Activated T-cell treated with anti-CD3 and anti-CD28 coated beads, Interleukin-2, amount 50 U/mL, for 4 hours (primary cell): ENCODE measurements around the gene GNAL. TPM values are rescaled to one million over a fixed set of nuclear protein-coding genes. Genes with fewer than 3 reads are reported as not detected.

Experiments used
- ATAC-seq, 2 donors: fragments of 200-7000 bp; cut with Tn5 transposase; one replicate each; pipeline ENCODE4 v1.10.0; 2021
- DNase-seq: peaks from one replicate; pipeline ENCODE4 v3.0.0-alpha.2; 2020
- H3K27me3 Mint-ChIP-seq: one replicate; pipeline ENCODE4 v1.8.0; 2021; ENCODE audit warnings: low read depth, mixed read lengths
- H3K36me3 Mint-ChIP-seq: one replicate; pipeline ENCODE4 v1.8.0; 2022; ENCODE audit warnings: mixed read lengths; ENCODE audit not compliant: insufficient read depth
- H3K4me1 Mint-ChIP-seq: one replicate; pipeline ENCODE4 v1.8.0; 2021; ENCODE audit warnings: low read depth, mixed read lengths
- H3K4me3 Mint-ChIP-seq: one replicate; pipeline ENCODE4 v1.8.0; 2021; ENCODE audit warnings: mild to moderate bottlenecking, moderate library complexity, mixed read lengths
- H3K9me3 Mint-ChIP-seq: one replicate; pipeline ENCODE4 v1.8.0; 2021; ENCODE audit warnings: mixed read lengths
- total RNA-seq, 3 donors: library from RNA; stranded (reverse); gene quantifications; one replicate each; pipeline ENCODE4 v1.2.1, GENCODE V29; 2021

Gene GNAL
- total RNA-seq, 3 donors from 2014 or later, result 0.13 to 0.35 (median 0.24) TPM

DNA sequence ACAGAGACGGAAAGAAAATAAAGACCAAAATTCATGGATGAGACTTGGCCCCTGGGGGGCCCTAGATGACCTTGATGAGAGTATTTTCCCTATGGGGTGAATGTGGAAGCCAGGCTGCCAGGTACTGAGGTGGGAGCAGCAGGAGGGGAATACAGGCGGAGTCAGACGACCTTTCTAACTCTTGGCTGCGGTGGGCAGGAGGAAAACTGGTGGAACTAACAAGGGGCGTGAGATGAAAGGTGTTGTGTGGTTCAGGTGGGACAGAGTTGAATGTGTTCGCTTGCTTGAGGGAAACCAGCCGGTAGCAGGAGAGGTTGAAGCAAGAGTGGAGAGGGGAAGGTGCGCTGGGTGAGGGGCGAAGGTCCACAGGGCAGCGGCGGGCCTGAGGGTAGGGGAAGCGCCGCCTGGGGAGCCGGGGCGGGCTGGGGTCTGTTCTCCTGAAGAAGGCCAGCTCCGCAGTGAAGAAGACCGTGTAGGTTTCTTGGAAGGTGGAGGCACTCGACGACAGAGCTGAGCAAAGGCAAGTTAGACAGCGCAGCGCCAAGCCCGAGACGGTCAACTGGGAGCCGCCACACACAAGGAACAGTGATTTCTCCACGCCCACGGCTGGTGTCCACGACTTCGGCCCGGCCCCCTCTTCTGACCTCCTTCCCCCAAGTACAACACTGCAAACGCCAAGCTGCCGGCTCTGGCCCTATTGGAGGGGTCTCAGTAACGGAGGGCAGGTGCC, 61.7 kb downstream of the GNAL start:
- ATAC-seq (no peak), DNase-seq (no peak)
- peaks cover 56% of the 10 kb centered on the region for H3K27me3 Mint-ChIP-seq
- no peaks in the 10 kb centered on the region for H3K36me3 Mint-ChIP-seq
- H3K9me3 Mint-ChIP-seq, result no peaks in the 10 kb centered on the region
- peaks cover 7% of the 10 kb centered on the region for H3K4me1 Mint-ChIP-seq
- no peak overlapping the region for H3K4me3 Mint-ChIP-seq

DNA sequence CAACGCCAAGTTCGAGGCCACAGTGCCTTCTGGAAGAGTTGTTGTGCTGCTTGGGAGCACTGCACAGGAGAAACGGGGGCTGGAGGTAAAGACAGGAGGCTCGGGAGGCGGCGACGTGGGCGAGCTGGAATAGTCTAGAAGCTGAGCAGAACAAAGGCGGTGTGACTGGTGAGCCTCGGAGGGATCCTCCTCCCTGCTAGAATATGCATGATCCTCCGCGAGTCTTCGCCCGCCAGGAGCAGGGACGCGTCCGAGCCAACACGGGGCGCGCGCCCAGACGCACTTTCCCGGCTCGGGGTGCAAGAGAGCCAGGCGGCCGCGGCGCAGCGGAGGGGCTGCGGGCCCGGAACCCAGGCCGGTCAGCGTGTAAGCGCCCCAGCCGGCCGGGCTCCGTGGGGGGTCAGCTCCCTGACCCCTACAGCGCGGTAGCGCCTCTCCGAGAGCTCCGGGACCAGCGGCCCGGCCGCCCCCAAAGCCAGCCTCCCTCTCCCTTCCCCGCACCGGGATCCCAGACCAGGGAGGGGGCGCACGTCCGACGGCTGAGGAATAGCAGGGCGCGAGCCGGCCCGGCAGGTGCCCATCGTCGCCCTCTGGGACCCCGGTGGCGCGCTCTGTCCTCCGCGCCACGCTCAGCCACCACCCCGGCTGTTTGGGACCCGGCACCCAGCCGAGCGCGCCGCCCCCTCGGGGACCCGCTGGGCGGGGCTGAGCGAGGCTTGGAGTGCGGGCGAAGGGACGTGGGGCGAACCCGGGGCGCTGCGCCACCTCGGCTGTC, 62.5 kb downstream of the GNAL start:
- ATAC-seq, result peak in 1 of 2 donors; percentile 18
- Mint-ChIP-seq H3K9me3 (no peaks in the 10 kb centered on the region), H3K27me3 (peaks cover 53% of the 10 kb centered on the region), H3K4me1 (peaks cover 7% of the 10 kb centered on the region), H3K36me3 (no peaks in the 10 kb centered on the region), H3K4me3 (no peak overlapping the region)
- no peak for DNase-seq

DNA sequence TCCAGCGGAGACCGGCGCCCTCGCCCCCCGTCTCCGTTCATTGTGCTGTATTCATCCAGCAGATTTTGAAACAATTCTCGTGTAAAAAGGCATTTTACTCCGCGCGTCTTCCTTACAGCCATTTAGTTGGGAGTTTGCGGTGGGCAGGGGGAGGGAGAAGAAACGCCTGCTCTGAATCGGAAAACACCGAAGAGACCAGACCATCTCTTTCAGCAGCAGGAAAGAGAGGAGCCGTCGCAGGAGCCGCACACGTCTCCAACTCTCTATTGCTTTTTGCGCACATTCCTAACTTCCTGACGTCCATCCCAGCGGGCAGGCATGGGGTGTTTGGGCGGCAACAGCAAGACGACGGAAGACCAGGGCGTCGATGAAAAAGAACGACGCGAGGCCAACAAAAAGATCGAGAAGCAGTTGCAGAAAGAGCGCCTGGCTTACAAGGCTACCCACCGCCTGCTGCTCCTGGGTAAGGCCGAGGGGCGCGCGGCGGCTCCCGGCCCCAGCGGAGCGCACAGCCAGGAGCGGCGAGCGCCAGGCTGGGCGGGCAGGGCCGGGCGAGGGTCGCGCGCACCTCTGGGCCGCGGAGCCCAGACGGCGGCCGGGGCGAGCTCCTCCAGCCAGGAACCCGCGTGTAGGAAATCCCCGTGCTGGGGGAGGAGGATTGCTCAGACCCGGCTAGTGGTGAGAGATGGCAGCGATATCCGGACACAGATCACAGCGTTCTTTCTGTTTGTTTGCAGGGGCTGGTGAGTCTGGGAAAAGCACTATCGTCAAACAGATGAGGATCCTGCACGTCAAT, 63.2 kb downstream of the GNAL start:
- no peaks in the 10 kb centered on the region for H3K9me3 Mint-ChIP-seq
- peak; percentile 58 to 63 for ATAC-seq
- peaks cover 49% of the 10 kb centered on the region for H3K27me3 Mint-ChIP-seq
- DNase-seq, result no peak
- no peaks in the 10 kb centered on the region for H3K36me3 Mint-ChIP-seq
- H3K4me1 Mint-ChIP-seq, result peaks cover 7% of the 10 kb centered on the region
- H3K4me3 Mint-ChIP-seq, result peak overlapping the region; percentile 73

- Mint-ChIP-seq H3K9me3 (no peaks in the 10 kb centered on the region), H3K36me3 (no peaks in the 10 kb centered on the region), H3K4me3 (no peak overlapping the region), H3K4me1 (peaks cover 7% of the 10 kb centered on the region), H3K27me3 (peaks cover 40% of the 10 kb centered on the region)
- ATAC-seq (no peak), DNase-seq (no peak)
Measured at GRCh38 chr18:11754979-11755378, 65.9 kb downstream of the GNAL start.

GRCh38 chr18:11757084-11757590, 68.1 kb downstream of the GNAL start:
- peaks cover 2% of the 10 kb centered on the region for H3K4me1 Mint-ChIP-seq

DNA sequence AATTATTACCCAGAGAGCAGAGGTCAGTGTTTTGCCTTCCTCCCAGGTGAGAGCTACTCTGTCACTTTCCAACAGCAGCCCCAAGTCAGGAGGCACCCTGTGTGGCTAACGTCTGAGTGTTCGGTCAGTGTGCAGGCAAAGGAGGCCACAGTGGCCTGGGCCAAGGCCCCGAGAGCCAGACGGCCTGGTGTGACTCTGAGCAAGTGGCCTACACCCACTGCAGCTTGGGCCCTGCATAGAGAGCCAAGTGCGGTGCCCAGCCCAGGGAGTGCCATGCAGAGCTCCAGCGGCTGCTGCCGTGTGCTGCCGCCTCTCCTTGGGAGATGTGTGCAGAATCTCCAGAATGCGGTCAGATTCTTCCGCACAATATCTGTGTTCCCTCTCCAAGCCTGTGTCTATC, 70.4 kb downstream of the GNAL start:
- Mint-ChIP-seq H3K4me3 (no peak overlapping the region), H3K27me3 (peaks cover 10% of the 10 kb centered on the region), H3K9me3 (no peaks in the 10 kb centered on the region), H3K4me1 (no peaks in the 10 kb centered on the region), H3K36me3 (no peaks in the 10 kb centered on the region)
- ATAC-seq (no peak), DNase-seq (no peak)

More at GRCh38 chr18:11757084-11757590, 68.1 kb downstream of the GNAL start:
- H3K4me3 Mint-ChIP-seq, result no peak overlapping the region
- ATAC-seq (no peak), DNase-seq (no peak)
- H3K9me3 Mint-ChIP-seq, result no peaks in the 10 kb centered on the region
- no peaks in the 10 kb centered on the region for H3K36me3 Mint-ChIP-seq
- H3K27me3 Mint-ChIP-seq, result peaks cover 25% of the 10 kb centered on the region

DNA sequence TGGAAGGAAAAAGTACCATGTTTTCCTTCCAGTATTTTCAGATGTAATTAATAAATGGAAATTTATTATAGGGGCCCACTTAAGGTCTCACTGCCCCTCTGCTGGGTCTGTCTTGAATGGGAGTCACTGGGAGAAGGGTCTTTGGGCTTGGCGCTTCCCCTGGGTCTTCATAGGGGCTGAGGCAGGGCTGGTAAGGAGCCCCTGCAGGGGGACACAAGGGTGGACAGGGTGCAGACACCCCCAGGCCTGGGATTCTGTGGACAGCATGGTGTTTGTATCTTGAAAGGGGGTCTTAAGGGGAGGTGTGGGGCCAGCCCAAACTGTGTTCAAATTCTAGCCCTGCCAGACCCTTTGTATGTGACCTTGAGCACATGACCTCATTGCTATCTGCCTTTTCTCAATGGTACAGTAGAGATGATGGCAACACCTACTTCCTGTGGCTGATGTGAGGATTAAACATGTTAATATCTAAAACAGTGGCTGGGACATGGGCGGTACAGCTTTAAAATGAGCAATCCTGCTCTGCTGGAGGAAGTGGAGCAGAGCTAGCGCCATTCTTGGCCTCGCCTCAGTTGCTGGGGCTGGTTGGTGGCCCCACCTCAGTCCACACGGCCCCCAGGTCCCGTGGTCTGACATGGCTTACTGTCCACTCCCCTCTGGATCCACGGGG, 71.6 kb downstream of the GNAL start:
- no peak for DNase-seq
- no peak for ATAC-seq
- H3K9me3 Mint-ChIP-seq, result no peaks in the 10 kb centered on the region
- H3K4me3 Mint-ChIP-seq, result no peak overlapping the region
- no peaks in the 10 kb centered on the region for H3K36me3 Mint-ChIP-seq
- H3K27me3 Mint-ChIP-seq, result peaks cover 7% of the 10 kb centered on the region
- H3K4me1 Mint-ChIP-seq, result no peaks in the 10 kb centered on the region

DNA sequence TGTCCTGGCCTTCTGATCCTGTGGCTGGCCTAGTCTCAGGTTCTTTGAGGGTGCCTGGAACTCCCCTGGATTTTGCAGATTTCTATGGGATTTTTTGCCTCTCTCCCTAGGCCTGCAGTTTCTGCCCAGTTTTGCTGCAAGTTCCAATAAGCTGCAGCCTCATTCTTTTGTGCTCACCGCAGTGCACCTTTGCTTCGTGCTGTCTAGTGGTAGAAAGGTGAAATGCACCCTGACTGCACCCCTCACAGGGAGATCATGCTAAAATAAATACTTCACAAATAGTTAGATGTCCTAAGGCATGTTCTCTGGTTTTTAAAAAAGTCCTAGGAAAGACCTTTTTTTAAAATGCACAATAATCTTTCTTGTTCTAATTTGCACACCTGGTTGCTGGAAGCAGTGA, 72.5 kb downstream of the GNAL start:
- no peaks in the 10 kb centered on the region for H3K9me3 Mint-ChIP-seq
- ATAC-seq (no peak), DNase-seq (no peak)

DNA sequence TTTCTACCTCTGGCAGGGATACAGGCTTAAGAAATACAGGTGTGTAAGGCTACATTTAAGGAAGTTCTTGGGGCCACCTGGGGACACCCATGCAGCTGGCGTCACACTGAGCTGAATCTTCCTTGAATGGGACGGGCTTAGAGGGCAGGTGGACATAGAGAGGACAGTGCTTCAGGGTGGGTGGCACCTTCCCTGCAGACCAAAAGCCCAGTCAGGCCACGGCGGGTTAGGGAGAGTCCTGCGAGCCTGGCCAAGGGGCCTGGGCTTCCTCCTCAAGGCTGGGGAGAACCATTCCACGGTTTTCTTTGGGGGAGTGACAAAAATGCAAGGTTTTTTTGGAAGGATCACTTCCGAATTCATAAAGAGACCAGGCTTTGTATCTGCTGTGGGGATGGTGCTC, 73.4 kb downstream of the GNAL start:
- ATAC-seq (no peak), DNase-seq (no peak)
- Mint-ChIP-seq H3K4me3 (no peak overlapping the region), H3K27me3 (peaks cover 1% of the 10 kb centered on the region), H3K4me1 (no peaks in the 10 kb centered on the region), H3K36me3 (no peaks in the 10 kb centered on the region), H3K9me3 (no peaks in the 10 kb centered on the region)

More for the DNA sequence above, 72.5 kb downstream of the GNAL start:
- Mint-ChIP-seq H3K27me3 (peaks cover 6% of the 10 kb centered on the region), H3K4me3 (no peak overlapping the region), H3K36me3 (no peaks in the 10 kb centered on the region), H3K4me1 (no peaks in the 10 kb centered on the region)

DNA sequence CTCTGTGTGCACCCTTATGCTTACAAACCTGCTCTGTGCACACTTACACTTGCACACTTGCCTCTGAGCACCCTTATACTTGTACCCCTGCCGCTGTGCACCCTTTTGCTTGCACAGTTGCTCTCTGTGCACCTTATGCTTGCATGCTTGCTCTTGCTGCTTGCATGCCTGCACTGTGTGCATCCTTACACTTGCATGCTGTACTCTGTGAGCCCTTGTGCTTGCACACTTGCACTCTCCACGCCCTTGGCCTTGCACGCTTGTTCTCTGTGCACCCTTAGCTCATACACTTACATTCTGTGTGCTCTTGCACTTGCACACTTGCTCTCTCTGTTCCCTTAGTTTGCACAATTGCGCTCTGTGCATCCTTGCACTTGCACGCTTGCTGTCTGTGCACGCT, 78.3 kb downstream of the GNAL start:
- H3K36me3 Mint-ChIP-seq, result no peaks in the 10 kb centered on the region
- H3K9me3 Mint-ChIP-seq, result no peaks in the 10 kb centered on the region
- peaks cover 6% of the 10 kb centered on the region for H3K27me3 Mint-ChIP-seq
- H3K4me3 Mint-ChIP-seq, result no peak overlapping the region
- DNase-seq (no peak), ATAC-seq (no peak)
- H3K4me1 Mint-ChIP-seq, result no peaks in the 10 kb centered on the region

- H3K36me3 Mint-ChIP-seq, result no peaks in the 10 kb centered on the region
- no peaks in the 10 kb centered on the region for H3K4me1 Mint-ChIP-seq
- no peak overlapping the region for H3K4me3 Mint-ChIP-seq
- H3K9me3 Mint-ChIP-seq, result no peaks in the 10 kb centered on the region
- ATAC-seq, result no peak
- peaks cover 9% of the 10 kb centered on the region for H3K27me3 Mint-ChIP-seq
- no peak for DNase-seq
Measured at GRCh38 chr18:11767935-11768334, 78.9 kb downstream of the GNAL start.

DNA sequence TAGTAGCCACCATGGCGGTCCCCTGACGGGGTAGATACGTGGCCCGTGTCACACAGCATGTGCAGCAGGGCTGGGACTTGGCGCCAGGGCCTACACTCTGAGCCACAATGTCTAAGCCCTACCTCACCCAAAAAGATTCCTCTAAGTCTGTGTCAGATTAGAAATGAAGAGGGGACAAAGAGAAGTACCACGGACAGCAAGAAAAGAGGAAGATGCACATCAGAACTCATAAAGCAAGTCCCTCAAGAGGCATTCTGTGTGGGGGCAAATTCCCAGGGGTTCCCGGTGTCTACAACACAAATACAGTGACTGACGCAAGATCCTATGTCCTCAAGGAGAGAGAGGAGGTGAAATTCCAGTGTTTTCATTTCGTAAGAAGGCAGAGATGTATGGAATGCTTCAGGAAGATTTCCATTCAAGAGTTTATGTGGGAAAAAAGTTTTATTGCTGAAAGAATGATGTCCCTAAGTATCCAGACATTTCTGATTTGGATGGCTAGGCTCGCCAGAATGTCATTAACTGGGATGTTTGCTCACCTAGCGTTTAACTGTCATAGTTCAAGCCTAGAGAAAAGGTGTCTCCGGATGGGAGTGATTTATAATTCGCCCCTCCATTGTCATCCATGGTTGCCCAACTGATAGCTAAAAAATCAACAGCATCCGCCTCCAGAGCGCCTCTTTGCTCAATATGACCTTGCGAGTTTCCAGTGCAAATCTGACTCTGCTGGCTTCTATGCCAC, 86.5 kb downstream of the GNAL start:
- no peaks in the 10 kb centered on the region for H3K36me3 Mint-ChIP-seq
- no peaks in the 10 kb centered on the region for H3K4me1 Mint-ChIP-seq
- H3K4me3 Mint-ChIP-seq, result no peak overlapping the region
- no peaks in the 10 kb centered on the region for H3K9me3 Mint-ChIP-seq
- DNase-seq, result no peak
- ATAC-seq, result no peak
- H3K27me3 Mint-ChIP-seq, result peaks cover 4% of the 10 kb centered on the region

DNA sequence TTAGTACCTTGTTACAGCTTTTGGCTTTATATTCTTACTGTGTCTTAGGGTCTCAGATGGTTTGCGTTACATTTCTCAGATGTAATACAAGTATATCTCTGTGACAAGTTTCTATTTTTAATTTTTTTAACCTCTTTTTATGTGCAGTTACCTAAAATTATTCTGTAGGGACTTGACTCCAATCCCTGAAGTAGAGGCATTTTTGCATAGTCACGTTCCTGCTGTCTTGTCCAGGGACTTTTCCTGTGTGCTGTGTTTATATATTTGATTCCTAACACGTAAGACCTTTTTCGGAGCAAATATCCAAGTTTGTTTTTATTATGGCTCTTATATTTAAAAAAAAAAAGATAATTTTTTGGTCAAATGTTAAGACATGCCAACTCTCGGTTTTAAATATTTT, 91.0 kb downstream of the GNAL start:
- DNase-seq, result no peak
- no peak for ATAC-seq
- no peaks in the 10 kb centered on the region for H3K36me3 Mint-ChIP-seq
- no peaks in the 10 kb centered on the region for H3K4me1 Mint-ChIP-seq
- no peaks in the 10 kb centered on the region for H3K9me3 Mint-ChIP-seq
- no peak overlapping the region for H3K4me3 Mint-ChIP-seq
- peaks cover 4% of the 10 kb centered on the region for H3K27me3 Mint-ChIP-seq
